GM12891 (cell line): ENCODE data around the gene GFOD1.

Experiments used
- POLR2A ChIP-seq: IDR thresholded peaks from 2 replicates; pipeline ENCODE4 v1.6.1; 2011; ENCODE audit warnings: low read depth, low read length, control low read depth
- TAF1 ChIP-seq: IDR thresholded peaks from 2 replicates; pipeline ENCODE4 v1.6.1; 2011; ENCODE audit warnings: low read depth, low read length, control low read depth

GRCh38 chr6:13490402-13490801, 3.0 kb upstream of the GFOD1 start:
- TF ChIP-seq POLR2A (no peak), TAF1 (no peak)
